Measurements from ENCODE around the gene RWDD1.
A peak's percentile ranks its signal among the peaks of the same experiment; 100 is the strongest.

The RWDD1 gene

GRCh38 chr6:116570856-116571682, at the start of gene RWDD1:
Gene RWDD1, plus strand, starts transcription at chr6:116571504. Its CDS starts 79 bp downstream, at chr6:116571583.
- no peak for TF ChIP-seq CTCF (IDR thresholded peaks at IDR 0.05; ENCODE audit: low read depth, low read length, missing control alignments)
- peak within 1 kb of the TSS; percentile 65 for H3K4me3 ChIP-seq (ENCODE audit: low read depth, low read length)
- peak; percentile 99 for DNase-seq (ENCODE audit: low read depth)
- in situ Hi-C loops (cut with HindIII; ENCODE audit: low sequenced_read_pairs) = no loop called here

- no peak for DNase-seq (ENCODE audit: low read depth)
- in situ Hi-C loops (cut with HindIII; ENCODE audit: low sequenced_read_pairs) = no loop called here
- TF ChIP-seq CTCF (IDR thresholded peaks at IDR 0.05; ENCODE audit: low read depth, low read length, missing control alignments) = no peak
- H3K4me3 ChIP-seq (ENCODE audit: low read depth, low read length) = no peak overlapping the region
Measured at GRCh38 chr6:116522896-116523295, 48.4 kb upstream of the RWDD1 start.

GRCh38 chr6:116524236-116524635, 47.1 kb upstream of the RWDD1 start:
- no peak overlapping the region for H3K4me3 ChIP-seq (ENCODE audit: low read depth, low read length)
- TF ChIP-seq CTCF (IDR thresholded peaks at IDR 0.05; ENCODE audit: low read depth, low read length, missing control alignments) = no peak
- DNase-seq (ENCODE audit: low read depth) = no peak
- in situ Hi-C loops (cut with HindIII; ENCODE audit: low sequenced_read_pairs) = no loop called here

- no peak for TF ChIP-seq CTCF (IDR thresholded peaks at IDR 0.05; ENCODE audit: low read depth, low read length, missing control alignments)
- DNase-seq (ENCODE audit: low read depth) = no peak
- no peak overlapping the region for H3K4me3 ChIP-seq (ENCODE audit: low read depth, low read length)
- in situ Hi-C loops (cut with HindIII; ENCODE audit: low sequenced_read_pairs) = no loop called here
Measured at GRCh38 chr6:116528133-116528532, 43.2 kb upstream of the RWDD1 start.

GRCh38 chr6:116528780-116529179, 42.5 kb upstream of the RWDD1 start:
- in situ Hi-C loops (cut with HindIII; ENCODE audit: low sequenced_read_pairs) = no loop called here
- DNase-seq (ENCODE audit: low read depth) = no peak
- TF ChIP-seq CTCF (IDR thresholded peaks at IDR 0.05; ENCODE audit: low read depth, low read length, missing control alignments) = no peak
- H3K4me3 ChIP-seq (ENCODE audit: low read depth, low read length) = no peak overlapping the region

- H3K4me3 ChIP-seq (ENCODE audit: low read depth, low read length) = no peak overlapping the region
- TF ChIP-seq CTCF (IDR thresholded peaks at IDR 0.05; ENCODE audit: low read depth, low read length, missing control alignments) = no peak
- in situ Hi-C loops (cut with HindIII; ENCODE audit: low sequenced_read_pairs) = no loop called here
- DNase-seq (ENCODE audit: low read depth) = no peak
Measured at GRCh38 chr6:116529466-116530290, 41.6 kb upstream of the RWDD1 start.

Measured in astrocyte of the cerebellum (primary cell).